ENCODE data around the gene PAQR5.
"Not testable (repeated sequence)": the region's sequence is repeated elsewhere in the genome, so short reads cannot be mapped to it uniquely, and the experiment has no call there.

Gene PAQR5

GRCh38 chr15:69439623-69440022 is 140.9 kb downstream of the PAQR5 start:
- no peak for DNase-seq (ENCODE audit: low read depth)
- no peak for TF ChIP-seq CTCF (IDR thresholded peaks at IDR 0.05; ENCODE audit: insufficient read depth, low read depth, low read length, missing control alignments)
- H3K4me3 ChIP-seq (ENCODE audit: low read length), result no peak overlapping the region

GRCh38 chr15:69443032-69443611 is 144.4 kb downstream of the PAQR5 start:
- no peak for TF ChIP-seq CTCF (IDR thresholded peaks at IDR 0.05; ENCODE audit: insufficient read depth, low read depth, low read length, missing control alignments)
- H3K4me3 ChIP-seq (ENCODE audit: low read length), result no peak overlapping the region
- no peak for DNase-seq (ENCODE audit: low read depth)

GRCh38 chr15:69444686-69445085 is 146.0 kb downstream of the PAQR5 start:
- no peak for DNase-seq (ENCODE audit: low read depth)
- H3K4me3 ChIP-seq (ENCODE audit: low read length), result no peak overlapping the region
- no peak for TF ChIP-seq CTCF (IDR thresholded peaks at IDR 0.05; ENCODE audit: insufficient read depth, low read depth, low read length, missing control alignments)

GRCh38 chr15:69446953-69447352 is 148.2 kb downstream of the PAQR5 start:
- no peak for DNase-seq (ENCODE audit: low read depth)
- no peak overlapping the region for H3K4me3 ChIP-seq (ENCODE audit: low read length)
- no peak for TF ChIP-seq CTCF (IDR thresholded peaks at IDR 0.05; ENCODE audit: insufficient read depth, low read depth, low read length, missing control alignments)

GRCh38 chr15:69450221-69450620 is 151.5 kb downstream of the PAQR5 start:
- not testable (repeated sequence) for DNase-seq (ENCODE audit: low read depth)

GRCh38 chr15:69450968-69451695 is 152.4 kb downstream of the PAQR5 start:
- H3K4me3 ChIP-seq (ENCODE audit: low read length), result no peak overlapping the region
- no peak for TF ChIP-seq CTCF (IDR thresholded peaks at IDR 0.05; ENCODE audit: insufficient read depth, low read depth, low read length, missing control alignments)
- DNase-seq (ENCODE audit: low read depth), result no peak

More at GRCh38 chr15:69450221-69450620, 151.5 kb downstream of the PAQR5 start:
- not testable (repeated sequence) for H3K4me3 ChIP-seq (ENCODE audit: low read length)

- peak; percentile 45 for DNase-seq (ENCODE audit: low read depth)
- no peak for TF ChIP-seq CTCF (IDR thresholded peaks at IDR 0.05; ENCODE audit: insufficient read depth, low read depth, low read length, missing control alignments)
- H3K4me3 ChIP-seq (ENCODE audit: low read length), result peak overlapping the region; percentile 79
These were observed 153.4 kb downstream of the PAQR5 start for GRCh38 chr15:69451951-69452691.

Measured in epithelial cell of esophagus (primary cell).